ENCODE results near the gene ANO1. TPM values are rescaled to one million over a fixed set of nuclear protein-coding genes. Genes with fewer than 3 reads are reported as not detected.

Gene ANO1
- total and polyA plus RNA-seq, 12 donors = 0.67 to 6.7 (median 2.2) TPM

GRCh38 chr11:70055444-70055843 lies 22.7 kb upstream of the ANO1 start:
- intact Hi-C loops (cut with DNase I) = no loop called here
- no peaks in the 10 kb centered on the region for H3K4me1 ChIP-seq (replicated peaks in 1 of 2)
- WGBS, 4 donors = 57 to 60% (median 58%) methylated on average over 3 of the region's 3 CpGs
- H3K4me3 ChIP-seq = no peak overlapping the region
- TF ChIP-seq CTCF (IDR thresholded peaks at IDR 0.05) (no peak), POLR2A (IDR thresholded peaks at IDR 0.05) (no peak)
- no peak overlapping the region for H3K27ac ChIP-seq
- peaks cover 0 to 5% (median 0%) of the 10 kb centered on the region in 3 donors for H3K9me3 ChIP-seq (replicated peaks in 1 of 3)
- no peaks in the 10 kb centered on the region for H3K36me3 ChIP-seq (replicated peaks in 1 of 2)
- H3K27me3 ChIP-seq = peaks cover 7% of the 10 kb centered on the region
- no peak for DNase-seq

DNA sequence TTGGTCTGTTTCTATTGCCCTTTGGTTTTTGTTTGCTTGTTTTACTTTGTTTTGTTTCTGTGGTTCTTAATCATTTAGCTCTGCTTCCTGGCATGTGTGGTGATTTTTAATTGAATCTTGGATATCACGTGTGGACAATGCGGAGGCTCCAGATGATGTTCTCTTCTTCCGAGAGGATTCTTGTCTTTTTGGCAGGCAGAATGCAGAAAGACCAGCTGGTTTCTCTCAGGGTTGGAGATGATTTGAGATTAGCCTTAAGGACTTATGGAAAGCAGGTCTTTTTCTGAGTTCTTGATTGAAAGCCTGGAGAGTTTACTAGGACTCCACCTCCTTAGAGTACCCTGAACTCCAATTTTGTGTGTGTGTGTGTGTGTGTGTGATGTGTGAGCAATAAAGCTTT lies 21.0 kb upstream of the ANO1 start:
- Histone ChIP-seq H3K4me3 (no peak overlapping the region), H3K9me3 (replicated peaks in 1 of 3) (peaks cover 0 to 5% (median 0%) of the 10 kb centered on the region in 3 donors), H3K27me3 (peaks cover 7% of the 10 kb centered on the region), H3K27ac (no peak overlapping the region), H3K4me1 (replicated peaks in 1 of 2) (no peaks in the 10 kb centered on the region), H3K36me3 (replicated peaks in 1 of 2) (no peaks in the 10 kb centered on the region)
- intact Hi-C loops (cut with DNase I) = no loop called here
- TF ChIP-seq POLR2A (IDR thresholded peaks at IDR 0.05) (no peak), CTCF (IDR thresholded peaks at IDR 0.05) (no peak)
- WGBS, 4 donors = 66 to 70% (median 68%) methylated on average over 3 of the region's 3 CpGs
- peak in 1 of 7 donors; percentile 46 for DNase-seq

DNA sequence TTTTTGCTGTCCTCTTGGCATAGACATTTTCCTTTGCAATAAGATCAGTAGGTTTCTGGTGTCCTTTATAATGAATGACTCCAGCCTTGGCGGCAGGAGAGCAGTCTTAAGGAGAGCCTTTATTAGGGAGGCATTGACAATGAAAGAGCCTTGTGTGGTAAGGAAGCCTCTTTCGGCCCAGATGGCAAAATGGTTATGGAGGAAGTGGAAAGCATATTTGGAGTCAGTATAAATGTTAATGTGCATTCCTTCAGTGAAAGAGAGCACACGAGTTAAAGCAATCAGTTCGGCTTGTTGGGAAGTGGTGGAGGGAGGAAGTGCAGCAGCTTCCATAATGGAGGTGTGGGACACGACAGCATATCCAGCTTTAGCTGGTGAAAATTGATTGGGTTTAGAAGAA lies 18.1 kb upstream of the ANO1 start:
- Histone ChIP-seq H3K27ac (no peak overlapping the region), H3K4me3 (no peak overlapping the region), H3K9me3 (replicated peaks in 1 of 3) (peaks cover 0 to 1% (median 0%) of the 10 kb centered on the region in 3 donors), H3K4me1 (replicated peaks in 1 of 2) (no peaks in the 10 kb centered on the region), H3K36me3 (replicated peaks in 1 of 2) (no peaks in the 10 kb centered on the region), H3K27me3 (no peaks in the 10 kb centered on the region)
- TF ChIP-seq CTCF (IDR thresholded peaks at IDR 0.05) = no peak
- no peak for TF ChIP-seq POLR2A (IDR thresholded peaks at IDR 0.05)
- DNase-seq = peak in 1 of 7 donors; percentile 6
- intact Hi-C loops (cut with DNase I) = no loop called here
- WGBS, 4 donors = 75 to 78% (median 77%) methylated on average over 5 of the region's 5 CpGs

- intact Hi-C loops (cut with DNase I) = no loop called here
- Histone ChIP-seq H3K36me3 (replicated peaks in 1 of 2) (no peaks in the 10 kb centered on the region), H3K9me3 (replicated peaks in 1 of 3) (no peaks in the 10 kb centered on the region), H3K27ac (no peak overlapping the region), H3K27me3 (no peaks in the 10 kb centered on the region), H3K4me3 (no peak overlapping the region), H3K4me1 (replicated peaks in 1 of 2) (no peaks in the 10 kb centered on the region)
- 73 to 81% (median 76%) methylated on average over 10 of the region's 10 CpGs for WGBS, 4 donors
- DNase-seq = no peak
- TF ChIP-seq POLR2A (IDR thresholded peaks at IDR 0.05) = no peak
- no peak for TF ChIP-seq CTCF (IDR thresholded peaks at IDR 0.05)
These were observed 17.4 kb upstream of the ANO1 start for GRCh38 chr11:70060611-70061293.
